GM13977 (cell line): Measurements from ENCODE around the gene SPPL3.

Source experiments
- DNase-seq: peaks from one replicate; pipeline ENCODE4 v3.0.0; 2012; ENCODE audit warnings: low spot score
- CTCF ChIP-seq: IDR thresholded peaks from 2 replicates; pipeline ENCODE4 v1.5.1; 2012; ENCODE audit warnings: mild to moderate bottlenecking, control low read depth; ENCODE audit not compliant: insufficient read depth; ENCODE audit errors: extremely low read depth, missing control alignments
- in situ Hi-C: fragments of 300-500 bp; cut with MboI; formaldehyde crosslinking; loops from one replicate; pipeline ENCODE4 v1.12.0; 2022; ENCODE audit warnings: low sequenced_read_pairs, low pct_unique_long_range_greater_than_20kb, mixed read lengths, inconsistent platforms; ENCODE audit not compliant: unreplicated experiment

Gene SPPL3

GRCh38 chr12:120755269-120755668 lies 148.9 kb downstream of the SPPL3 start:
- no peak for DNase-seq
- no peak for TF ChIP-seq CTCF
- in situ Hi-C loops = no loop called here

GRCh38 chr12:120754792-120755191 lies 149.4 kb downstream of the SPPL3 start:
- TF ChIP-seq CTCF = no peak
- in situ Hi-C loops = no loop called here
- DNase-seq = no peak

GRCh38 chr12:120751389-120751788 lies 152.8 kb downstream of the SPPL3 start:
- no peak for TF ChIP-seq CTCF
- DNase-seq = no peak
- in situ Hi-C loops = no loop called here

GRCh38 chr12:120750806-120751205 lies 153.4 kb downstream of the SPPL3 start:
- TF ChIP-seq CTCF = peak; percentile 9
- in situ Hi-C loops = no loop called here
- DNase-seq = no peak

- TF ChIP-seq CTCF = no peak
- no peak for DNase-seq
- in situ Hi-C loops = no loop called here
Measured at GRCh38 chr12:120749256-120749655, 154.9 kb downstream of the SPPL3 start.

GRCh38 chr12:120748242-120748641 lies 155.9 kb downstream of the SPPL3 start:
- DNase-seq = no peak
- TF ChIP-seq CTCF = no peak
- in situ Hi-C loops = no loop called here

- in situ Hi-C loops = no loop called here
- DNase-seq = no peak
- no peak for TF ChIP-seq CTCF
Measured at GRCh38 chr12:120744922-120745493, 159.2 kb downstream of the SPPL3 start.
